Progenitor cell of endocrine pancreas (in vitro differentiated cells): ENCODE measurements around the gene PFKP. TPM values are rescaled to one million over a fixed set of nuclear protein-coding genes. Genes with fewer than 3 reads are reported as not detected.

Experiments used
- DNase-seq: peaks from one replicate; pipeline ENCODE4 v3.0.0; 2021; ENCODE audit warnings: low spot score; ENCODE audit not compliant: unreplicated experiment
- H3K27ac Mint-ChIP-seq: 2 replicates; pipeline ENCODE4 v1.8.0; 2021; ENCODE audit warnings: mild to moderate bottlenecking, moderate library complexity, mixed read lengths
- H3K27me3 Mint-ChIP-seq: 2 replicates; pipeline ENCODE4 v1.8.0; 2021; ENCODE audit warnings: mixed read lengths
- H3K36me3 Mint-ChIP-seq: 2 replicates; pipeline ENCODE4 v1.8.0; 2022; ENCODE audit warnings: mixed read lengths; ENCODE audit not compliant: insufficient read depth
- H3K4me1 Mint-ChIP-seq: 2 replicates; pipeline ENCODE4 v1.8.0; 2021; ENCODE audit warnings: low read depth, mixed read lengths
- H3K4me3 Mint-ChIP-seq: 2 replicates; pipeline ENCODE4 v1.8.0; 2021; ENCODE audit warnings: low read depth, mild to moderate bottlenecking, moderate library complexity, mixed read lengths
- H3K9me3 Mint-ChIP-seq: 2 replicates; pipeline ENCODE4 v1.8.0; 2021; ENCODE audit warnings: low read depth, mixed read lengths
- CTCF ChIP-seq: fragments of 200-600 bp; sonication (generic); IDR thresholded peaks from one replicate; pipeline ENCODE4 v1.5.0; 2021; ENCODE audit warnings: antibody characterized with exemption, mild to moderate bottlenecking; ENCODE audit not compliant: unreplicated experiment
- total RNA-seq: library from RNA; stranded (reverse); gene quantifications from 2 replicates; pipeline ENCODE4 v1.2.1, GENCODE V29; 2021

Gene PFKP
- total RNA-seq, 1 donor from 2014 or later, result 4.8 TPM

- H3K27ac Mint-ChIP-seq, result no peak overlapping the region
- no peak for DNase-seq
- H3K4me3 Mint-ChIP-seq, result no peak overlapping the region
- H3K4me1 Mint-ChIP-seq, result no peaks in the 10 kb centered on the region
- no peaks in the 10 kb centered on the region for H3K36me3 Mint-ChIP-seq
- no peaks in the 10 kb centered on the region for H3K9me3 Mint-ChIP-seq
- TF ChIP-seq CTCF, result no peak
- H3K27me3 Mint-ChIP-seq, result peaks cover 34% of the 10 kb centered on the region
These were observed 10.2 kb downstream of the PFKP start for GRCh38 chr10:3077509-3077908.

DNA sequence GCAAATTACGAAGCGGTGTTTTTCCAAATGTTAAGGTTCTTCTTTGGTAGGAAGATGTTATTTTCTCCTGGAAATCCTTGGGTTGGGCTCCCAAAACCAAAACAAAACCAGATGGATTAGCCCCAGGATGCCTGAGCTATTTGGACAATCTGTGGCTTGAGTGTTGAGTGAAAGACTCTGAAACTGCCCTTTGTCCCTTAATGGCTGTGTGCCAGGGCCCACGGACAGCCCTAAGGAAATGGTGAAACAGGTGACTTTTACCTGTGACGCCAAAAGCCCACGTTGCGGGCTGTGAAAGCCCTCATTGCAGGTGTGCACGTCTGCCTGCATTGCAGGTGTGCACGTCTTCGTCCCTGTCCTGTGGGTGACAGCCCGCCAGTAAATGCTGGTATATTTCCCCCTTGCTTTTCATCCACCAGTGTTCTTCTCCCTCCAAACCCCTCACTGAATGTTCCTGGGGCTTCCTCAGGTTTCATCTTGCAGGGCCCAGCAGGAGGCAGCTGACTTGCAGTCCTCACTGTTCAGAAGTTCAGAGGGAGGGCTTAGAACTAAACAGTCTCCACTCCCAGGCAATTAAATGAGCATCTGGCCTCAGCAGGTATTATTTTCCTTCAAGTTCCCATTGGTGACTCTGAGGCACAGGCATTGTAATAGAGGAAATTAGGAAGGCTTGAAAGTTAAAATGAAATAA is 10.7 kb downstream of the PFKP start:
- H3K4me3 Mint-ChIP-seq, result no peak overlapping the region
- H3K36me3 Mint-ChIP-seq, result no peaks in the 10 kb centered on the region
- no peak for TF ChIP-seq CTCF
- peaks cover 28% of the 10 kb centered on the region for H3K27me3 Mint-ChIP-seq
- no peak overlapping the region for H3K27ac Mint-ChIP-seq
- no peak for DNase-seq
- H3K9me3 Mint-ChIP-seq, result no peaks in the 10 kb centered on the region
- no peaks in the 10 kb centered on the region for H3K4me1 Mint-ChIP-seq

DNA sequence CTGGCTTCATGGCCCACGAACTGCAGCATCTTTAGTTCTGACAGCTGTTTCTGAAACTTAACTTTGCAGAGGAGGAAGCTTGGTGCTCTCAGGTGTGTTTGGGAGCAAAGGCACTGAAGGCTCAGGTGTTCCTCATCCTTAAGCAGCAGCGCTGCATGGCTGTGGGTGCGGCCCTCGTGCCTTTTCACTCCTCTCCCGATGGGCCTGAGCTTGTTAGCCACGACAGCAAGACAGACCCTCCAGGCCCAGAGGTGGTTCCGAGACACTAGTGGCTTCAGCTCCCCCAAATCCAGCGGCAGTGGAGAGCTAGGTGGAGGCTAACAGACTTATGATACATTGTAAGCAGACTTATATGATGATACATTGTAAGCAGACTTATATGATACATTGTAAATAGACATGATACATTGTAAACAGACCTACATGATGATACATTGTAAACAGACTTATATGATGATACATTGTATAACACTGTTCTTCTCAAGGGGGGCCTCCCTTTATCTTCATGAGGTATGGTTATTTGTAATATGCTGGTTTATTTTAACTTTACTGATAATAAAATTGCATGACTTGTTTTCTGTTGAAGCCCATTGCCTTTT is 14.1 kb downstream of the PFKP start:
- H3K36me3 Mint-ChIP-seq, result no peaks in the 10 kb centered on the region
- no peak for DNase-seq
- no peak for TF ChIP-seq CTCF
- no peak overlapping the region for H3K4me3 Mint-ChIP-seq
- no peaks in the 10 kb centered on the region for H3K9me3 Mint-ChIP-seq
- H3K4me1 Mint-ChIP-seq, result no peaks in the 10 kb centered on the region
- no peak overlapping the region for H3K27ac Mint-ChIP-seq
- H3K27me3 Mint-ChIP-seq, result peaks cover 8% of the 10 kb centered on the region

GRCh38 chr10:3082290-3082689 is 14.9 kb downstream of the PFKP start:
- DNase-seq, result no peak
- Mint-ChIP-seq H3K36me3 (no peaks in the 10 kb centered on the region), H3K27me3 (peaks cover 3% of the 10 kb centered on the region), H3K4me3 (no peak overlapping the region), H3K4me1 (no peaks in the 10 kb centered on the region), H3K27ac (no peak overlapping the region), H3K9me3 (no peaks in the 10 kb centered on the region)
- TF ChIP-seq CTCF, result no peak

GRCh38 chr10:3085785-3086567 is 18.6 kb downstream of the PFKP start:
- TF ChIP-seq CTCF, result no peak
- no peak for DNase-seq
- H3K4me3 Mint-ChIP-seq, result no peak overlapping the region
- no peaks in the 10 kb centered on the region for H3K27me3 Mint-ChIP-seq
- no peak overlapping the region for H3K27ac Mint-ChIP-seq
- H3K9me3 Mint-ChIP-seq, result no peaks in the 10 kb centered on the region
- no peaks in the 10 kb centered on the region for H3K4me1 Mint-ChIP-seq
- H3K36me3 Mint-ChIP-seq, result no peaks in the 10 kb centered on the region
